ENCODE results near the gene CDH10. TPM values are rescaled to one million over a fixed set of nuclear protein-coding genes. Genes with fewer than 3 reads are reported as not detected.

The CDH10 gene
- total and polyA plus RNA-seq, 9 of the 15 experiments (the other 6 are each of a cell fraction or from before 2014, with no cell fraction given), result not detected

GRCh38 chr5:24571302-24571701 lies 73.5 kb downstream of the CDH10 start:
- intact Hi-C loops (cut with micrococcal nuclease) (no loop called here), in situ Hi-C loops (cut with MboI) (no loop called here)
- H4K20me1 ChIP-seq (replicated peaks; ENCODE audit: control insufficient read depth, insufficient read depth, low read length), result no peaks in the 10 kb centered on the region
- no peak overlapping the region for H3K4me3 ChIP-seq
- no TSS peak for BruUV-seq (replicated peaks)
- H3K27ac ChIP-seq (ENCODE audit: extremely low read depth, low read depth, low read length), result no peak overlapping the region
- H3K9me1 ChIP-seq (ENCODE audit: control insufficient read depth, insufficient read depth, low read length), result no peaks in the 10 kb centered on the region
- ATAC-seq, result no peak
- no peak for TF ChIP-seq IFI16 (CRISPR knock-in tag; IDR thresholded peaks at IDR 0.05)
- no peak for TF ChIP-seq CHD1 (IDR thresholded peaks at IDR 0.05; ENCODE audit: low read length)
- TF ChIP-seq PKNOX1 (IDR thresholded peaks at IDR 0.05), result no peak
- no peak for TF ChIP-seq ZNF311 (CRISPR knock-in tag; IDR thresholded peaks at IDR 0.05)
- TF ChIP-seq SAP30 (IDR thresholded peaks at IDR 0.05; ENCODE audit: borderline replicate concordance, insufficient read depth, low read depth, low read length, poor library complexity, severe bottlenecking), result no peak
- no peak for TF ChIP-seq SRSF7 (optimal IDR thresholded peaks at IDR 0.05; ENCODE audit: low read depth, low read length)
- no peak for TF ChIP-seq ZNF277 (CRISPR knock-in tag; IDR thresholded peaks at IDR 0.05; ENCODE audit: borderline replicate concordance)
- no peak for TF ChIP-seq ZNF41 (CRISPR knock-in tag; conservative IDR thresholded peaks at IDR 0.05)
- TF ChIP-seq HDAC8 (tag; IDR thresholded peaks at IDR 0.05), result no peak
- no peak for TF ChIP-seq ZFX (CRISPR knock-in tag; IDR thresholded peaks at IDR 0.05)
- TF ChIP-seq YY1 (IDR thresholded peaks at IDR 0.05; ENCODE audit: borderline replicate concordance in 1 of 3, control insufficient read depth in 1 of 3, extremely low read depth in 1 of 3, insufficient read depth in 3 of 3, insufficient read length in 1 of 3, insufficient replicate concordance in 2 of 3, low read depth in 1 of 3, low read length in 2 of 3), result no peak
- no peak for FAIRE-seq
- H3K36me3 ChIP-seq (ENCODE audit: control insufficient read depth, insufficient read depth, low read length), result no peaks in the 10 kb centered on the region
- no peaks in the 10 kb centered on the region for H3K79me2 ChIP-seq (ENCODE audit: control insufficient read depth, insufficient read depth, low read length)
- H3K4me2 ChIP-seq (ENCODE audit: insufficient read depth, low read length), result no peak overlapping the region
- ChIA-PET CTCF (ENCODE audit: low intra/inter-chr PET ratio) (no interaction called here), POLR2A (no interaction called here)
- no peaks in the 10 kb centered on the region for H3K4me1 ChIP-seq (replicated peaks in 1 of 2; ENCODE audit: control insufficient read depth in 2 of 2, insufficient read depth in 2 of 2, low read length in 2 of 2)
- no peak overlapping the region for H2AFZ ChIP-seq (ENCODE audit: low read depth, low read length)
- H3K9me3 ChIP-seq (replicated peaks; ENCODE audit: control insufficient read depth, insufficient read depth, low read depth, low read length), result no peaks in the 10 kb centered on the region; the same call in 1 of the 2 replicates
- no peak for DNase-seq (ENCODE audit: extremely low read depth in 1 of 4, low spot score in 3 of 4)
- no peak overlapping the region for H3K9ac ChIP-seq (ENCODE audit: insufficient read depth in 1 of 2, low read depth in 2 of 2, low read length in 2 of 2)
- no peaks in the 10 kb centered on the region for H3K27me3 ChIP-seq (ENCODE audit: control insufficient read depth in 2 of 2, insufficient read depth in 2 of 2, low read length in 2 of 2)

Data from K562 (cell line).